Measurements from ENCODE around the gene TNFRSF8.
"Not testable (repeated sequence)": the region's sequence is repeated elsewhere in the genome, so short reads cannot be mapped to it uniquely, and the experiment has no call there.

Gene TNFRSF8

GRCh38 chr1:12031039-12031980 is 31.8 kb upstream of the TNFRSF8 start:
- in situ Hi-C loops (cut with MboI; ENCODE audit: low sequenced_read_pairs, unreplicated experiment): no loop called here
- DNase-seq (ENCODE audit: low spot score): peak; percentile 81
- TF ChIP-seq, protein P1, sequence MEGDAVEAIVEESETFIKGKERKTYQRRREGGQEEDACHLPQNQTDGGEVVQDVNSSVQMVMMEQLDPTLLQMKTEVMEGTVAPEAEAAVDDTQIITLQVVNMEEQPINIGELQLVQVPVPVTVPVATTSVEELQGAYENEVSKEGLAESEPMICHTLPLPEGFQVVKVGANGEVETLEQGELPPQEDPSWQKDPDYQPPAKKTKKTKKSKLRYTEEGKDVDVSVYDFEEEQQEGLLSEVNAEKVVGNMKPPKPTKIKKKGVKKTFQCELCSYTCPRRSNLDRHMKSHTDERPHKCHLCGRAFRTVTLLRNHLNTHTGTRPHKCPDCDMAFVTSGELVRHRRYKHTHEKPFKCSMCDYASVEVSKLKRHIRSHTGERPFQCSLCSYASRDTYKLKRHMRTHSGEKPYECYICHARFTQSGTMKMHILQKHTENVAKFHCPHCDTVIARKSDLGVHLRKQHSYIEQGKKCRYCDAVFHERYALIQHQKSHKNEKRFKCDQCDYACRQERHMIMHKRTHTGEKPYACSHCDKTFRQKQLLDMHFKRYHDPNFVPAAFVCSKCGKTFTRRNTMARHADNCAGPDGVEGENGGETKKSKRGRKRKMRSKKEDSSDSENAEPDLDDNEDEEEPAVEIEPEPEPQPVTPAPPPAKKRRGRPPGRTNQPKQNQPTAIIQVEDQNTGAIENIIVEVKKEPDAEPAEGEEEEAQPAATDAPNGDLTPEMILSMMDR (IDR thresholded peaks at IDR 0.05; ENCODE audit: borderline replicate concordance, control extremely low read depth, extremely low read depth, insufficient read depth, missing control alignments): peak; percentile 66

DNA sequence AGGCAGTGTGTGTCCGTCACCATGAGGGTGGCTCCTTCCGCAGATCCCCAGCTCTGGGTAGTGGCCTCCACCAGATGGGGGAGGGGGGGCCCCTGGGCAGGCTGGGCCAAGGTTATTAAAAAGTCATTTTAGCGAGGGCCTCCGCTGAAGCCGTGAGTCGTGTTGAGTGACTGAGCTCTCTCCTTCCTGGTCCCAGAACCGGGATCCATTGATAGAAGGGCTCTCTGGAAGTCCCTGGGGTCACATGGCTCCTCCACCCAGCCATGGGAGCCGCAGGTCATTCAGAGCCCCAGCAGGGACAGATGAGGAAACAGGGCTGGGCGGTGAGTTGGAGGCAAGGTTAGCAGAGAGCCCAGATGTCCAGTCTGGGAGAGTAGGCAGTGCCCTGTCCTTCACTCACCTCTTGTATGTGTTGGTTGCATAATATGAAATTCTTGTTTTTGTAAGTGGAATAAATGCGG is 30.9 kb upstream of the TNFRSF8 start:
- no peak for DNase-seq (ENCODE audit: low spot score)
- in situ Hi-C loops (cut with MboI; ENCODE audit: low sequenced_read_pairs, unreplicated experiment): no loop called here
- TF ChIP-seq, protein P1 (IDR thresholded peaks at IDR 0.05; ENCODE audit: borderline replicate concordance, control extremely low read depth, extremely low read depth, insufficient read depth, missing control alignments): no peak

DNA sequence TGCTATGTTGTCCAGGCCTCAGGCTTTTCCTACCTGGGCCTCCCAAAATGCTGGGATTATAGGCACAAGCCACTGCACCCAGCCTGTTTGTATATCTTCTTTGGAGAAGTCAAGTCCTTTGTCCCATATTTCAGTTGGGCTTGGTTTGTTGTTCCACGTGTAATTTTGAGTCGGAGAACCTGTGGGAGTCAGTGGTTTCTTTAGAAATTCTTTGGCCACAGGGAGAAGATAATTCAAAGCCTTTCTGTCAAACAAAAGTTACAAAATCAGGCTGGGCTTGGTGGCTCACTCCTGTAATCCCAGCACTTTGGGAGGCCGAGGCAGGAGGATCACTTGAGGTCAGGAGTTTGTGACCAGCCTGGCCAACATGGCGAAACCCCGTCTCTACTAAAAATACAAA is 29.7 kb upstream of the TNFRSF8 start:
- in situ Hi-C loops (cut with MboI; ENCODE audit: low sequenced_read_pairs, unreplicated experiment); DNase-seq (ENCODE audit: low spot score): not testable (repeated sequence)

DNA sequence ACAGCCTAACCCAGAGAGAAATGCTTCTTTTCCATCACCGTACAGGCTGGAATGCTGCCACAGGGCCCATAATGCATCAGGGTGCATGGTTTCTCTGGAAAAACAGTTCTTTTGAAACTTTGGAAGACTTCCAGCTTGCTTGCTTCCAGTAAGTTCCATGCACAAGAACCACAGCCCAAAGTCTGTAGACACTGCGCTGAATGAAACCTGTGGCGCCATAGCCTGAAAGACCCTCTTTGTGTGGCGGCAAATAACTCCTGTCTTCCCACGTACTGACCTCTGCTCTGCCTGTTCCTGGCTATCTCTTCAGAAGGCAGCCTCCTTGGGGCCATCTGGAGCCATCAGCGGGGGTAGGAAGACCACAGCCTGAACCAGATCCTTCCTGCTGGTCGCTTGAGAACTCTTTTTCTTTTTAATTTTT is 28.7 kb upstream of the TNFRSF8 start:
- no peak for DNase-seq (ENCODE audit: low spot score)
- in situ Hi-C loops (cut with MboI; ENCODE audit: low sequenced_read_pairs, unreplicated experiment): no loop called here
- TF ChIP-seq, protein P1 (IDR thresholded peaks at IDR 0.05; ENCODE audit: borderline replicate concordance, control extremely low read depth, extremely low read depth, insufficient read depth, missing control alignments): no peak

GRCh38 chr1:12035312-12035711 is 27.8 kb upstream of the TNFRSF8 start:
- no peak for DNase-seq (ENCODE audit: low spot score)
- in situ Hi-C loops (cut with MboI; ENCODE audit: low sequenced_read_pairs, unreplicated experiment): no loop called here
- TF ChIP-seq, protein P1 (IDR thresholded peaks at IDR 0.05; ENCODE audit: borderline replicate concordance, control extremely low read depth, extremely low read depth, insufficient read depth, missing control alignments): no peak

GRCh38 chr1:12037486-12038355 is 25.4 kb upstream of the TNFRSF8 start:
- no peak for DNase-seq (ENCODE audit: low spot score)
- TF ChIP-seq, protein P1 (IDR thresholded peaks at IDR 0.05; ENCODE audit: borderline replicate concordance, control extremely low read depth, extremely low read depth, insufficient read depth, missing control alignments): no peak
- in situ Hi-C loops (cut with MboI; ENCODE audit: low sequenced_read_pairs, unreplicated experiment): no loop called here

All from GM13976 (cell line).